Esophagus squamous epithelium (tissue), 4 donors: ENCODE data around the gene NXN.

Source experiments
- POLR2A ChIP-seq, 4 donors: fragments of 450-650 bp; IDR thresholded peaks; one replicate each; pipeline ENCODE4 v1.6.1; 2017; ENCODE audit warnings: antibody characterized with exemption in 4 of 4, mild to moderate bottlenecking in 4 of 4, moderate library complexity in 3 of 4
- TF ChIP-seq, protein P1 (sequence below), 6 experiments: fragments of 450-650 bp in 4 of 6; fragments of 200-600 bp in 2 of 6; sonication (generic) in 2 of 6; IDR thresholded peaks; one replicate each; pipeline ENCODE4 v1.5.1; 2016 to 2019; ENCODE audit warnings: antibody characterized with exemption in 6 of 6, mild to moderate bottlenecking in 4 of 6, moderate library complexity in 4 of 6

DNA sequence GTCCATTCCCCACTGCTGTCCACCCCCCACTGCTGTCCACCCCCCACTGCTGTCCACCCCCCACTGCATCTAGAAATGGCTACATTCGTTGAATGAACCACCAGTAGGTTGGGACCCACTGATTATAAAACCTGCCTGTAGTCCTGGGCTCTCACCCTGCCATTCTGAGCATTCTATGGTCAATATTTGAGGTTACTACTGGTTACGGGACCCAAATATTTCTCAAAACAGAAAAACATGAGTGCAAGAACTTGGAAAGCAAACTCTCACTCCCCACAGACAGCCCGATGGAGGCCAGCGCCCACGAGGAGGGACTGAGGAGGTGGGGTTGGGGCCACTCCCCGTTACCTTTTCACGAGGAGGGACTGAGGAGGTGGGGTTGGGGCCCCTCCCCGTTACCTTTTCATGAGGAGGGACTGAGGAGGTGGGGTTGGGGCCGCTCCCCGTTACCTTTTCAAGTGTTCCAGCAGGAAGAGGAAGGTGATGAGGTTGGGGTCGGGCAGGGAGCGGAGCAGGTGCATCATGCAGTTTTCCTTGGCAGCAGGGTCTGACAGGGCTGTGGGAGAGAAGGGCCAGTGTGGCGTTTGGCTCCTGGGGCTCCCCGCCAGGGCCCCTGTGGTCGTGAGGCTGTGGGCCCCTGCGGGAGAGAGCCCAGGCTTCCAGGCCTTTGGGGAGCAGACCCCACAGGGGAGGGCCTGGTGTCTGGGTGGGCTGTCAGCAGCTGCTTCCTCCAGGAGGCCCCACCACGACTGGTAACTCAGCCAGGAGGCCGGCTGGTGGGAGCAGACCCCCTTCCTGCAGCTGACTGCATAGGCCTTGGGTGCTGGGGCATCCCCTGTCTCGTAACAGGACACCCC lies 29.9 kb upstream of the NXN start:
- TF ChIP-seq POLR2A (IDR thresholded peaks at IDR 0.05), result no peak
- TF ChIP-seq, protein P1, sequence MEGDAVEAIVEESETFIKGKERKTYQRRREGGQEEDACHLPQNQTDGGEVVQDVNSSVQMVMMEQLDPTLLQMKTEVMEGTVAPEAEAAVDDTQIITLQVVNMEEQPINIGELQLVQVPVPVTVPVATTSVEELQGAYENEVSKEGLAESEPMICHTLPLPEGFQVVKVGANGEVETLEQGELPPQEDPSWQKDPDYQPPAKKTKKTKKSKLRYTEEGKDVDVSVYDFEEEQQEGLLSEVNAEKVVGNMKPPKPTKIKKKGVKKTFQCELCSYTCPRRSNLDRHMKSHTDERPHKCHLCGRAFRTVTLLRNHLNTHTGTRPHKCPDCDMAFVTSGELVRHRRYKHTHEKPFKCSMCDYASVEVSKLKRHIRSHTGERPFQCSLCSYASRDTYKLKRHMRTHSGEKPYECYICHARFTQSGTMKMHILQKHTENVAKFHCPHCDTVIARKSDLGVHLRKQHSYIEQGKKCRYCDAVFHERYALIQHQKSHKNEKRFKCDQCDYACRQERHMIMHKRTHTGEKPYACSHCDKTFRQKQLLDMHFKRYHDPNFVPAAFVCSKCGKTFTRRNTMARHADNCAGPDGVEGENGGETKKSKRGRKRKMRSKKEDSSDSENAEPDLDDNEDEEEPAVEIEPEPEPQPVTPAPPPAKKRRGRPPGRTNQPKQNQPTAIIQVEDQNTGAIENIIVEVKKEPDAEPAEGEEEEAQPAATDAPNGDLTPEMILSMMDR (IDR thresholded peaks at IDR 0.05), result no peak
